SK-N-SH (cell line): ENCODE results near the gene RARG. TPM values are rescaled to one million over a fixed set of nuclear protein-coding genes. Genes with fewer than 3 reads are reported as not detected.

ENCODE experiments used
- CTCF ChIA-PET: fragments of 300-600, 350-600 bp; formaldehyde crosslinking; extraction: SDS; loops from one replicate; lab custom pipeline; 2021; lab: Yijun Ruan, JAX
- POLR2A ChIA-PET: fragments of 350-600 bp; sonication (Branson Sonifier 250); formaldehyde crosslinking; extraction: SDS; loops from one replicate; lab custom pipeline; 2020; ENCODE audit warnings: antibody characterized with exemption, inconsistent platforms; lab: Yijun Ruan, JAX
- DNase-seq: peaks from one replicate; pipeline ENCODE4 v3.0.0; 2012
- H2AFZ ChIP-seq: fragments of 200-600 bp; sonication (generic); 2 replicates; pipeline ENCODE4 v1.8.1; 2016; ENCODE audit warnings: antibody characterized with exemption, mild to moderate bottlenecking, low read depth
- H3F3A ChIP-seq: fragments of 200-600 bp; sonication (generic); replicated peaks from 2 replicates; pipeline ENCODE3; 2016; ENCODE audit warnings: antibody characterized with exemption, mild to moderate bottlenecking; ENCODE audit not compliant: insufficient read depth
- H3K27ac ChIP-seq, 2 experiments: fragments of 200-500 bp in 1 of 2; fragments of 200-600 bp in 1 of 2; sonication (Bioruptor generic) in 1 of 2; sonication (generic), shearing (Covaris generic) in 1 of 2; 2 replicates each; pipeline versions ENCODE4 v1.5.1 to v1.6.1; 2014 to 2016; ENCODE audit warnings: low read depth in 2 of 2, inconsistent platforms in 1 of 2, low read length in 1 of 2, mild to moderate bottlenecking in 1 of 2, mixed read lengths in 1 of 2
- H3K27me3 ChIP-seq: fragments of 200-600 bp; sonication (generic), shearing (Covaris generic); 2 replicates; pipeline ENCODE4 v1.6.1; 2016; ENCODE audit warnings: mixed run types; ENCODE audit not compliant: insufficient read depth
- H3K36me3 ChIP-seq, 2 experiments: fragments of 200-500 bp in 1 of 2; fragments of 200-600 bp in 1 of 2; sonication (Bioruptor generic) in 1 of 2; sonication (generic) in 1 of 2; replicated peaks in 1 of 2; 2 replicates each; pipeline versions ENCODE3 to v1.5.1; 2014 to 2016; ENCODE audit warnings: low read length in 1 of 2, mild to moderate bottlenecking in 1 of 2; ENCODE audit not compliant: insufficient read depth in 2 of 2, control insufficient read depth in 1 of 2
- H3K4me1 ChIP-seq, 2 experiments: fragments of 200-500 bp in 1 of 2; fragments of 200-600 bp in 1 of 2; sonication (Bioruptor generic) in 1 of 2; sonication (generic), shearing (Covaris generic) in 1 of 2; 2 replicates each; pipeline versions ENCODE4 v1.5.1 to v1.6.1; 2014 to 2016; ENCODE audit warnings: low read depth in 1 of 2, low read length in 1 of 2, mixed run types in 1 of 2; ENCODE audit not compliant: insufficient read depth in 2 of 2, control insufficient read depth in 1 of 2
- H3K4me2 ChIP-seq: fragments of 200-600 bp; sonication (generic), shearing (Covaris generic); 2 replicates; pipeline ENCODE4 v1.6.1; 2017; ENCODE audit warnings: mixed run types
- H3K4me3 ChIP-seq, 2 experiments: fragments of 200-500 bp in 1 of 2; fragments of 200-600 bp in 1 of 2; sonication (Bioruptor generic) in 1 of 2; sonication (generic), shearing (Covaris generic) in 1 of 2; 2 replicates each; pipeline versions ENCODE4 v1.5.1 to v1.8.1; 2014 to 2016; ENCODE audit warnings: low read depth in 2 of 2, inconsistent platforms in 1 of 2, low read length in 1 of 2, mild to moderate bottlenecking in 1 of 2, mixed read lengths in 1 of 2, moderate library complexity in 1 of 2
- H3K79me2 ChIP-seq: fragments of 200-600 bp; sonication (generic); 2 replicates; pipeline ENCODE4 v1.8.1; 2017; ENCODE audit warnings: mild to moderate bottlenecking; ENCODE audit not compliant: insufficient read depth
- H3K9ac ChIP-seq: fragments of 200-600 bp; sonication (generic); 2 replicates; pipeline ENCODE4 v1.6.1; 2017; ENCODE audit warnings: mixed run types
- H3K9me2 ChIP-seq: fragments of 200-600 bp; sonication (generic); 2 replicates; pipeline ENCODE4 v1.6.1; 2017; ENCODE audit warnings: mixed run types
- H3K9me3 ChIP-seq: fragments of 200-600 bp; sonication (generic); 2 replicates; pipeline ENCODE4 v1.6.1; 2017; ENCODE audit warnings: mixed run types, mild to moderate bottlenecking, moderate library complexity
- H4K20me1 ChIP-seq: fragments of 200-600 bp; sonication (generic); 2 replicates; pipeline ENCODE4 v1.6.1; 2017; ENCODE audit warnings: mild to moderate bottlenecking, mixed run types; ENCODE audit not compliant: insufficient read depth
- CHD2 ChIP-seq: fragments of 150-350 bp; IDR thresholded peaks from 2 replicates; pipeline ENCODE4 v1.6.1; 2018; ENCODE audit warnings: low read length; ENCODE audit not compliant: partially characterized antibody
- CTCF ChIP-seq: fragments of 200-600 bp; sonication (generic); IDR thresholded peaks from 2 replicates; pipeline ENCODE4 v1.6.1; 2017; ENCODE audit warnings: antibody characterized with exemption, mild to moderate bottlenecking, moderate library complexity
- ELF1 ChIP-seq: IDR thresholded peaks from 2 replicates; pipeline ENCODE4 v1.4.0; 2012
- EP300 ChIP-seq, 2 experiments: IDR thresholded peaks; 2 replicates each; pipeline versions ENCODE4 v1.4.0 to v1.6.1; 2012; ENCODE audit warnings: borderline replicate concordance in 1 of 2, low read depth in 1 of 2, low read length in 1 of 2
- EZH2phosphoT487 ChIP-seq: fragments of 200-600 bp; sonication (generic); IDR thresholded peaks from 2 replicates; pipeline ENCODE4 v1.6.1; 2017; ENCODE audit warnings: low read depth, mixed run types, mild to moderate bottlenecking, antibody characterized with exemption, moderate library complexity, borderline replicate concordance
- FOSL2 ChIP-seq: IDR thresholded peaks from 2 replicates; pipeline ENCODE4 v1.4.0; 2012; ENCODE audit warnings: low read depth, mild to moderate bottlenecking, moderate library complexity, borderline replicate concordance
- IRF3 ChIP-seq: fragments of 150-350 bp; IDR thresholded peaks from 2 replicates; pipeline ENCODE4 v1.6.1; 2016; ENCODE audit warnings: mild to moderate bottlenecking, low read depth, low read length
- NFIC ChIP-seq: IDR thresholded peaks from 2 replicates; pipeline ENCODE4 v1.4.0; 2012; ENCODE audit warnings: borderline replicate concordance
- NRF1 ChIP-seq: IDR thresholded peaks from 2 replicates; pipeline ENCODE4 v1.6.1; 2012; ENCODE audit warnings: low read depth, mild to moderate bottlenecking, low read length
- RAD21 ChIP-seq: IDR thresholded peaks from 2 replicates; pipeline ENCODE4 v1.6.1; 2012; ENCODE audit warnings: mild to moderate bottlenecking, low read length
- SMC3 ChIP-seq: IDR thresholded peaks from 2 replicates; pipeline ENCODE4 v1.6.1; 2012; ENCODE audit warnings: low read depth, low read length, improper control_type of control experiment
- TAF1 ChIP-seq: IDR thresholded peaks from 2 replicates; pipeline ENCODE4 v1.6.1; 2012; ENCODE audit warnings: low read depth, mild to moderate bottlenecking, low read length, moderate library complexity, borderline replicate concordance
- TCF12 ChIP-seq: IDR thresholded peaks from 2 replicates; pipeline ENCODE4 v1.4.0; 2012
- TEAD4 ChIP-seq: IDR thresholded peaks from 2 replicates; pipeline ENCODE4 v1.4.0; 2012; ENCODE audit warnings: mild to moderate bottlenecking, borderline replicate concordance; ENCODE audit not compliant: insufficient read depth
- ZBTB33 ChIP-seq: IDR thresholded peaks from 2 replicates; pipeline ENCODE4 v1.4.0; 2012; ENCODE audit warnings: low read depth, borderline replicate concordance
- WGBS: methylation state at CpG from one replicate; pipeline ENCODE4 v1.1.6; 2017; ENCODE audit warnings: low lambda C conversion rate; 5-methylcytosine and 5-hydroxymethylcytosine counted together
- polyA plus RNA-seq, 3 experiments: library from polyadenylated mRNA; depleted of rRNA; stranded (reverse); fragments of >200 nt; gene quantifications; 2 replicates each; pipeline ENCODE4 v1.2.3, GENCODE V29; 2012

Gene RARG
- polyA plus RNA-seq, 1 of the 3 experiments (the other 2 are of a cell fraction): 36.6 TPM

GRCh38 chr12:53174881-53175491 is 57.0 kb downstream of the RARG start:
- peaks cover 22% of the 10 kb centered on the region for H3F3A ChIP-seq
- H3K4me2 ChIP-seq: peak overlapping the region; percentile 17; the same call in 1 of the 2 replicates
- no peak overlapping the region for H3K9ac ChIP-seq
- H2AFZ ChIP-seq: no peak overlapping the region
- no peak overlapping the region for H3K4me3 ChIP-seq
- no peaks in the 10 kb centered on the region for H3K36me3 ChIP-seq
- POLR2A ChIA-PET: interaction anchor here (1.3 kb wide), 1 partner anchor 16 kb away, joined by 3 read pairs; no protein-coding TSS in a partner anchor
- H3K79me2 ChIP-seq: no peaks in the 10 kb centered on the region
- no peaks in the 10 kb centered on the region for H3K9me3 ChIP-seq
- DNase-seq: no peak
- H4K20me1 ChIP-seq: no peaks in the 10 kb centered on the region
- CTCF ChIA-PET: interaction anchor here (0.6 to 23.1 kb wide), 10 partner anchors 11 to 140 kb away, joined by 3 to 272 read pairs (median 4); partner anchors contain the start of gene ESPL1
- peak overlapping the region in 1 of 2 experiments; percentile 3; a peak in 2 of 4 replicates for H3K27ac ChIP-seq
- no peaks in the 10 kb centered on the region for H3K9me2 ChIP-seq
- H3K4me1 ChIP-seq: peaks cover 19 to 22% of the 10 kb centered on the region in 2 experiments; a peak in 3 of 4 replicates
- peak; percentile 28; the same call in 1 of the 2 replicates for TF ChIP-seq SMC3
- peak; percentile 53 for TF ChIP-seq CTCF
- TF ChIP-seq RAD21: peak; percentile 52
- no peak for TF ChIP-seq TAF1
- no peak for TF ChIP-seq TEAD4
- no peak for TF ChIP-seq ELF1
- TF ChIP-seq EP300 (IDR thresholded peaks at IDR 0.05; ENCODE audit: borderline replicate concordance in 1 of 2, low read depth in 1 of 2, low read length in 1 of 2): no peak
- TF ChIP-seq, all 33 proteins: peak for 3
- 87% methylated on average over 4 of the region's 4 CpGs for WGBS
- no peaks in the 10 kb centered on the region for H3K27me3 ChIP-seq

- no peaks in the 10 kb centered on the region for H3K27me3 ChIP-seq
- peak overlapping the region; percentile 35; the same call in 1 of the 2 replicates for H2AFZ ChIP-seq
- H4K20me1 ChIP-seq: no peaks in the 10 kb centered on the region
- H3K9me3 ChIP-seq: no peaks in the 10 kb centered on the region
- no peak overlapping the region for H3K4me2 ChIP-seq
- H3K36me3 ChIP-seq: no peaks in the 10 kb centered on the region
- H3K4me1 ChIP-seq: peaks cover 15 to 17% of the 10 kb centered on the region in 2 experiments; a peak in 2 of 4 replicates
- no peak for DNase-seq
- H3F3A ChIP-seq: peaks cover 12% of the 10 kb centered on the region
- H3K27ac ChIP-seq: 0 out of 4 replicates have a peak overlapping the region, but pooled peaks of 1 of the 2 experiments have one; percentile 9
- 83% methylated on average over 10 of the region's 10 CpGs for WGBS
- no peak overlapping the region for H3K4me3 ChIP-seq
- CTCF ChIA-PET: interaction anchor here (0.9 to 23.1 kb wide), 4 partner anchors 12 to 107 kb away, joined by 3 to 272 read pairs (median 22); no protein-coding TSS in a partner anchor
- no peaks in the 10 kb centered on the region for H3K79me2 ChIP-seq
- no peaks in the 10 kb centered on the region for H3K9me2 ChIP-seq
- H3K9ac ChIP-seq: no peak overlapping the region
- POLR2A ChIA-PET: no interaction called here
- no peak for TF ChIP-seq CTCF
- TF ChIP-seq FOSL2: no peak
- TF ChIP-seq EZH2phosphoT487: no peak
- TF ChIP-seq RAD21: no peak
- TF ChIP-seq TAF1: no peak
- no peak for TF ChIP-seq TEAD4
- no peak for TF ChIP-seq CHD2
- TF ChIP-seq ZBTB33: no peak
- TF ChIP-seq IRF3: no peak
- TF ChIP-seq TCF12: no peak
- TF ChIP-seq NFIC: no peak
- TF ChIP-seq NRF1: no peak
Measured at GRCh38 chr12:53173085-53173715, 58.8 kb downstream of the RARG start.
